ENCODE results near the gene TDP1. TPM values are rescaled to one million over a fixed set of nuclear protein-coding genes. Genes with fewer than 3 reads are reported as not detected.

The TDP1 gene
- total RNA-seq, 4 donors from 2014 or later = 9.1 to 24.5 (median 16.4) TPM

GRCh38 chr14:90042496-90043252 lies 86.9 kb downstream of the TDP1 start:
- Histone ChIP-seq H3K36me3 (peaks cover 0 to 67% (median 0%) of the 10 kb centered on the region in 3 donors), H3K27me3 (no peaks in the 10 kb centered on the region), H3K9me3 (no peaks in the 10 kb centered on the region), H3K4me3 (no peak overlapping the region), H3K4me1 (no peaks in the 10 kb centered on the region), H3K27ac (no peak overlapping the region)
- TF ChIP-seq POLR2A (IDR thresholded peaks at IDR 0.05) (no peak), CTCF (IDR thresholded peaks at IDR 0.05) (no peak)
- WGBS, 2 donors = 88 to 93% methylated on average over 9 of the region's 9 CpGs
- no peak for DNase-seq
- intact Hi-C loops (cut with DNase I) = no loop called here

GRCh38 chr14:90045616-90046015 lies 89.9 kb downstream of the TDP1 start:
- peaks cover 0 to 43% (median 0%) of the 10 kb centered on the region in 3 donors for H3K36me3 ChIP-seq
- WGBS, 2 donors = 55 to 79% methylated on average over 2 of the region's 2 CpGs
- intact Hi-C loops (cut with DNase I) = no loop called here
- H3K27ac ChIP-seq = no peak overlapping the region
- H3K9me3 ChIP-seq = no peaks in the 10 kb centered on the region
- no peaks in the 10 kb centered on the region for H3K4me1 ChIP-seq
- H3K4me3 ChIP-seq = no peak overlapping the region
- TF ChIP-seq CTCF (IDR thresholded peaks at IDR 0.05) = no peak
- no peak for TF ChIP-seq POLR2A (IDR thresholded peaks at IDR 0.05)
- H3K27me3 ChIP-seq = peaks cover 0 to under 1% (median 0%) of the 10 kb centered on the region in 4 donors
- DNase-seq = no peak

GRCh38 chr14:90049390-90049789 lies 93.7 kb downstream of the TDP1 start:
- TF ChIP-seq CTCF (IDR thresholded peaks at IDR 0.05) (no peak), POLR2A (IDR thresholded peaks at IDR 0.05) (no peak)
- no peaks in the 10 kb centered on the region for H3K9me3 ChIP-seq
- peaks cover 0 to 15% (median 0%) of the 10 kb centered on the region in 3 donors for H3K36me3 ChIP-seq
- no peaks in the 10 kb centered on the region for H3K4me1 ChIP-seq
- no peak overlapping the region for H3K4me3 ChIP-seq
- intact Hi-C loops (cut with DNase I) = no loop called here
- no peak overlapping the region for H3K27ac ChIP-seq
- WGBS, 2 donors = 53 to 70% methylated on average over 2 of the region's 3 CpGs
- DNase-seq = no peak
- H3K27me3 ChIP-seq = peaks cover 0 to 33% (median 3%) of the 10 kb centered on the region in 4 donors

GRCh38 chr14:90050271-90050670 lies 94.5 kb downstream of the TDP1 start:
- DNase-seq = no peak
- Histone ChIP-seq H3K9me3 (no peaks in the 10 kb centered on the region), H3K4me3 (no peak overlapping the region), H3K27ac (no peak overlapping the region), H3K36me3 (peaks cover 0 to 6% (median 0%) of the 10 kb centered on the region in 3 donors), H3K27me3 (peaks cover 0 to 42% (median 3%) of the 10 kb centered on the region in 4 donors), H3K4me1 (no peaks in the 10 kb centered on the region)
- TF ChIP-seq POLR2A (IDR thresholded peaks at IDR 0.05) (no peak), CTCF (IDR thresholded peaks at IDR 0.05) (no peak)
- intact Hi-C loops (cut with DNase I) = no loop called here
- WGBS, 2 donors = 93% methylated on average over 4 of the region's 4 CpGs; no CpG with 5 or more reads in 1 of the 2 donors

- DNase-seq = no peak
- intact Hi-C loops (cut with DNase I) = no loop called here
Measured at GRCh38 chr14:90053044-90053443, 97.3 kb downstream of the TDP1 start.

More at GRCh38 chr14:90053044-90053443, 97.3 kb downstream of the TDP1 start:
- TF ChIP-seq CTCF (IDR thresholded peaks at IDR 0.05) = no peak
- TF ChIP-seq POLR2A (IDR thresholded peaks at IDR 0.05) = no peak
- 49 to 58% methylated on average over 2 of the region's 2 CpGs for WGBS, 2 donors
- Histone ChIP-seq H3K27ac (no peak overlapping the region), H3K4me3 (no peak overlapping the region), H3K4me1 (no peaks in the 10 kb centered on the region), H3K9me3 (no peaks in the 10 kb centered on the region), H3K27me3 (peaks cover 0 to 63% (median 3%) of the 10 kb centered on the region in 4 donors), H3K36me3 (no peaks in the 10 kb centered on the region)
